Liver (tissue), 9 donors: ENCODE measurements around the gene SLC38A5. TPM values are rescaled to one million over a fixed set of nuclear protein-coding genes. Genes with fewer than 3 reads are reported as not detected.

Experiments used
- DNase-seq: peaks from one replicate; pipeline ENCODE4 v3.0.0-alpha.2; 2017; ENCODE audit warnings: low spot score
- H3K27ac ChIP-seq, 2 donors: one replicate each; pipeline ENCODE4 v1.7.0; 2013; ENCODE audit warnings: inconsistent platforms in 2 of 2, low read length in 2 of 2, control low read depth in 1 of 2, low read depth in 1 of 2, mild to moderate bottlenecking in 1 of 2
- H3K27me3 ChIP-seq, 4 donors: one replicate each; pipeline versions ENCODE4 v1.6.1 to v1.7.0; 2013; ENCODE audit warnings: low read length in 3 of 4, inconsistent platforms in 1 of 4, mild to moderate bottlenecking in 1 of 4, moderate library complexity in 1 of 4; ENCODE audit not compliant: control insufficient read depth in 4 of 4, insufficient read depth in 4 of 4
- H3K36me3 ChIP-seq, 4 donors: one replicate each; pipeline versions ENCODE4 v1.6.1 to v1.7.0; 2013; ENCODE audit warnings: low read length in 3 of 4, mild to moderate bottlenecking in 3 of 4, low read depth in 1 of 4, moderate library complexity in 1 of 4; ENCODE audit not compliant: control insufficient read depth in 4 of 4, insufficient read depth in 3 of 4
- H3K4me1 ChIP-seq, 4 donors: one replicate each; pipeline versions ENCODE4 v1.6.1 to v1.7.0; 2013; ENCODE audit warnings: low read length in 3 of 4, mild to moderate bottlenecking in 3 of 4, moderate library complexity in 1 of 4; ENCODE audit not compliant: control insufficient read depth in 4 of 4, insufficient read depth in 4 of 4
- H3K4me3 ChIP-seq, 3 donors: one replicate each; pipeline versions ENCODE4 v1.6.1 to v1.7.0; 2013; ENCODE audit warnings: low read length in 3 of 3, control low read depth in 1 of 3, low read depth in 1 of 3, mild to moderate bottlenecking in 1 of 3
- H3K9ac ChIP-seq, 2 donors: one replicate each; pipeline ENCODE4 v1.7.0; 2013; ENCODE audit warnings: low read length in 2 of 2, mild to moderate bottlenecking in 2 of 2, moderate library complexity in 2 of 2, control low read depth in 1 of 2, low read depth in 1 of 2
- H3K9me3 ChIP-seq, 4 donors: one replicate each; pipeline versions ENCODE4 v1.6.1 to v1.7.0; 2013; ENCODE audit warnings: low read length in 3 of 4; ENCODE audit not compliant: control insufficient read depth in 4 of 4
- EGR1 ChIP-seq, 2 donors: IDR thresholded peaks; 2 replicates each; pipeline ENCODE4 v1.6.1; 2016 to 2018; ENCODE audit warnings: antibody characterized with exemption in 2 of 2, low read depth in 2 of 2
- FOXA1 ChIP-seq: IDR thresholded peaks from 2 replicates; pipeline ENCODE4 v1.6.1; 2016; ENCODE audit warnings: antibody characterized with exemption
- FOXA2 ChIP-seq: IDR thresholded peaks from 2 replicates; pipeline ENCODE4 v1.6.1; 2016; ENCODE audit warnings: antibody characterized with exemption
- GABPA ChIP-seq, 2 donors: IDR thresholded peaks in 1 of 2; conservative IDR thresholded peaks in 1 of 2; 2 replicates each; pipeline ENCODE4 v1.6.1; 2016; ENCODE audit warnings: antibody characterized with exemption in 2 of 2, mild to moderate bottlenecking in 1 of 2, moderate library complexity in 1 of 2
- HNF4A ChIP-seq, 2 donors: conservative IDR thresholded peaks; 2 replicates each; pipeline ENCODE4 v1.6.1; 2016; ENCODE audit warnings: antibody characterized with exemption in 2 of 2, mild to moderate bottlenecking in 2 of 2
- HNF4G ChIP-seq: IDR thresholded peaks from 2 replicates; pipeline ENCODE4 v1.6.1; 2016; ENCODE audit warnings: antibody characterized with exemption
- JUND ChIP-seq, 2 donors: IDR thresholded peaks; 2 replicates each; pipeline ENCODE4 v1.6.1; 2016; ENCODE audit warnings: antibody characterized with exemption in 2 of 2
- NR2F2 ChIP-seq: IDR thresholded peaks from 2 replicates; pipeline ENCODE4 v1.6.1; 2016; ENCODE audit warnings: antibody characterized with exemption
- RAD21 ChIP-seq, 2 donors: IDR thresholded peaks; 2 replicates each; pipeline ENCODE4 v1.6.1; 2016; ENCODE audit warnings: antibody characterized with exemption in 2 of 2, mild to moderate bottlenecking in 2 of 2
- REST ChIP-seq: IDR thresholded peaks from 2 replicates; pipeline ENCODE4 v1.6.1; 2016; ENCODE audit warnings: antibody characterized with exemption, mild to moderate bottlenecking
- RXRA ChIP-seq, 2 donors: IDR thresholded peaks; 2 replicates each; pipeline ENCODE4 v1.6.1; 2017 to 2018; ENCODE audit warnings: antibody characterized with exemption in 2 of 2, mild to moderate bottlenecking in 1 of 2
- SP1 ChIP-seq: IDR thresholded peaks from 2 replicates; pipeline ENCODE4 v1.6.1; 2018; ENCODE audit warnings: antibody characterized with exemption, mild to moderate bottlenecking
- TAF1 ChIP-seq: conservative IDR thresholded peaks from 2 replicates; pipeline ENCODE4 v1.6.1; 2016; ENCODE audit warnings: antibody characterized with exemption, mild to moderate bottlenecking
- YY1 ChIP-seq: IDR thresholded peaks from 2 replicates; pipeline ENCODE4 v1.6.1; 2016; ENCODE audit warnings: antibody characterized with exemption, mild to moderate bottlenecking
- ZBTB33 ChIP-seq: IDR thresholded peaks from 2 replicates; pipeline ENCODE4 v1.6.1; 2016; ENCODE audit warnings: antibody characterized with exemption
- WGBS: extraction: QIAGEN DNeasy Blood & Tissue Kit; methylation state at CpG from one replicate; pipeline ENCODE4 v1.1.7; 2013; 5-methylcytosine and 5-hydroxymethylcytosine counted together
- polyA plus RNA-seq, 2 donors: library from polyadenylated mRNA; stranded (reverse) in 1 of 2; unstranded in 1 of 2; fragments of 200-250 nt in 1 of 2; fragments of >200 nt in 1 of 2; fragmentation: Nextera tagmentation in 1 of 2; extraction: Ambion mirVana in 1 of 2; gene quantifications; one replicate each; pipeline versions ENCODE4 v1.2.1 to v1.2.3, GENCODE V29; 2013 to 2015
- total RNA-seq, 2 donors: library from RNA; depleted of rRNA; stranded (reverse); fragments of >200 nt; gene quantifications; one replicate each; pipeline ENCODE4 v1.2.3, GENCODE V29; 2014
- TF ChIP-seq, protein P1 (sequence below): IDR thresholded peaks from 2 replicates; pipeline ENCODE4 v1.6.1; 2016; ENCODE audit warnings: antibody characterized with exemption
- TF ChIP-seq, protein P2 (sequence below): fragments of 150-350 bp; IDR thresholded peaks from 2 replicates; pipeline ENCODE4 v1.5.1; 2017; ENCODE audit warnings: improper control_type of control experiment, low read depth, low read length; ENCODE audit not compliant: missing input control
- TF ChIP-seq, protein P3 (sequence below): IDR thresholded peaks from 2 replicates; pipeline ENCODE4 v1.6.1; 2016; ENCODE audit warnings: antibody characterized with exemption
- donor health status: healthy.
- donor health status: healthy.
- donor health status: healthy.
- donor health status: healthy.
- donor health status: healthy.

SLC38A5 gene
- total and polyA plus RNA-seq, 4 donors, result 0.25 to 81.3 (median 0.45) TPM

GRCh38 chrX:48480583-48480982 lies 10.5 kb upstream of the SLC38A5 start:
- Histone ChIP-seq H3K36me3 (peaks cover 7 to 18% (median 7%) of the 10 kb centered on the region in 4 donors), H3K27me3 (no peaks in the 10 kb centered on the region), H3K9me3 (no peaks in the 10 kb centered on the region), H3K27ac (no peak overlapping the region), H3K4me1 (peaks cover 0 to 2% (median 0%) of the 10 kb centered on the region in 4 donors), H3K9ac (no peak overlapping the region), H3K4me3 (no peak overlapping the region)
- DNase-seq, result no peak
- WGBS, result 95% methylated on average over 3 of the region's 3 CpGs
- TF ChIP-seq GABPA (IDR thresholded peaks at IDR 0.05 in 1 of 2, conservative IDR thresholded peaks at IDR 0.05 in 1 of 2), result no peak
- TF ChIP-seq ZBTB33, result no peak
- no peak for TF ChIP-seq HNF4G
- TF ChIP-seq RAD21 (IDR thresholded peaks at IDR 0.05), result no peak
- TF ChIP-seq, protein P1, sequence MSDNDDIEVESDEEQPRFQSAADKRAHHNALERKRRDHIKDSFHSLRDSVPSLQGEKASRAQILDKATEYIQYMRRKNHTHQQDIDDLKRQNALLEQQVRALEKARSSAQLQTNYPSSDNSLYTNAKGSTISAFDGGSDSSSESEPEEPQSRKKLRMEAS, result no peak
- no peak for TF ChIP-seq RXRA (IDR thresholded peaks at IDR 0.05)
- no peak for TF ChIP-seq FOXA1
- TF ChIP-seq NR2F2, result no peak
- TF ChIP-seq HNF4A (conservative IDR thresholded peaks at IDR 0.05), result no peak
- TF ChIP-seq REST, result no peak

- H3K4me1 ChIP-seq, result peaks cover 0 to 3% (median under 1%) of the 10 kb centered on the region in 4 donors
- TF ChIP-seq HNF4A (conservative IDR thresholded peaks at IDR 0.05) (no peak), JUND (IDR thresholded peaks at IDR 0.05) (no peak), RAD21 (IDR thresholded peaks at IDR 0.05) (no peak), ZBTB33 (no peak), NR2F2 (no peak), EGR1 (IDR thresholded peaks at IDR 0.05; ENCODE audit: low read depth in 2 of 2) (no peak), FOXA1 (no peak), HNF4G (no peak), TAF1 (no peak), REST (no peak), FOXA2 (no peak), GABPA (IDR thresholded peaks at IDR 0.05 in 1 of 2, conservative IDR thresholded peaks at IDR 0.05 in 1 of 2) (no peak), SP1 (no peak), YY1 (no peak), RXRA (IDR thresholded peaks at IDR 0.05) (no peak)
- TF ChIP-seq, protein P1, result no peak
- TF ChIP-seq, protein P2, sequence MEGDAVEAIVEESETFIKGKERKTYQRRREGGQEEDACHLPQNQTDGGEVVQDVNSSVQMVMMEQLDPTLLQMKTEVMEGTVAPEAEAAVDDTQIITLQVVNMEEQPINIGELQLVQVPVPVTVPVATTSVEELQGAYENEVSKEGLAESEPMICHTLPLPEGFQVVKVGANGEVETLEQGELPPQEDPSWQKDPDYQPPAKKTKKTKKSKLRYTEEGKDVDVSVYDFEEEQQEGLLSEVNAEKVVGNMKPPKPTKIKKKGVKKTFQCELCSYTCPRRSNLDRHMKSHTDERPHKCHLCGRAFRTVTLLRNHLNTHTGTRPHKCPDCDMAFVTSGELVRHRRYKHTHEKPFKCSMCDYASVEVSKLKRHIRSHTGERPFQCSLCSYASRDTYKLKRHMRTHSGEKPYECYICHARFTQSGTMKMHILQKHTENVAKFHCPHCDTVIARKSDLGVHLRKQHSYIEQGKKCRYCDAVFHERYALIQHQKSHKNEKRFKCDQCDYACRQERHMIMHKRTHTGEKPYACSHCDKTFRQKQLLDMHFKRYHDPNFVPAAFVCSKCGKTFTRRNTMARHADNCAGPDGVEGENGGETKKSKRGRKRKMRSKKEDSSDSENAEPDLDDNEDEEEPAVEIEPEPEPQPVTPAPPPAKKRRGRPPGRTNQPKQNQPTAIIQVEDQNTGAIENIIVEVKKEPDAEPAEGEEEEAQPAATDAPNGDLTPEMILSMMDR, result no peak
- TF ChIP-seq, protein P3, sequence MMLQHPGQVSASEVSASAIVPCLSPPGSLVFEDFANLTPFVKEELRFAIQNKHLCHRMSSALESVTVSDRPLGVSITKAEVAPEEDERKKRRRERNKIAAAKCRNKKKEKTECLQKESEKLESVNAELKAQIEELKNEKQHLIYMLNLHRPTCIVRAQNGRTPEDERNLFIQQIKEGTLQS, result no peak
- H3K27ac ChIP-seq, result no peak overlapping the region
- DNase-seq, result no peak
- no peaks in the 10 kb centered on the region for H3K27me3 ChIP-seq
- H3K4me3 ChIP-seq, result no peak overlapping the region
- 100% methylated on average over 3 of the region's 3 CpGs for WGBS
- H3K36me3 ChIP-seq, result peaks cover 7 to 18% (median 7%) of the 10 kb centered on the region in 4 donors
- no peak overlapping the region for H3K9ac ChIP-seq
- H3K9me3 ChIP-seq, result no peaks in the 10 kb centered on the region
Observed at GRCh38 chrX:48480142-48480541, 10.1 kb upstream of the SLC38A5 start.
